IPS-18a (cell line): Measurements from ENCODE around the gene ROBO2.

ENCODE experiments used
- H3K27ac ChIP-seq: one replicate; pipeline ENCODE4 v1.5.1; 2013; ENCODE audit warnings: low read length
- H3K27me3 ChIP-seq: one replicate; pipeline ENCODE4 v1.6.1; 2013; ENCODE audit warnings: mild to moderate bottlenecking, low read length; ENCODE audit not compliant: control insufficient read depth, insufficient read depth
- H3K36me3 ChIP-seq: one replicate; pipeline ENCODE4 v1.6.1; 2013; ENCODE audit warnings: low read depth, low read length; ENCODE audit not compliant: control insufficient read depth
- H3K4me1 ChIP-seq: one replicate; pipeline ENCODE4 v1.6.1; 2013; ENCODE audit warnings: low read depth, low read length; ENCODE audit not compliant: control insufficient read depth
- H3K4me3 ChIP-seq: one replicate; pipeline ENCODE4 v1.5.1; 2013; ENCODE audit warnings: low read length
- H3K9ac ChIP-seq: one replicate; pipeline ENCODE4 v1.6.1; 2013; ENCODE audit warnings: mild to moderate bottlenecking, low read length, moderate library complexity
- H3K9me3 ChIP-seq: one replicate; pipeline ENCODE4 v1.6.1; 2013; ENCODE audit warnings: low read depth, low read length; ENCODE audit not compliant: control insufficient read depth

ROBO2 gene

DNA sequence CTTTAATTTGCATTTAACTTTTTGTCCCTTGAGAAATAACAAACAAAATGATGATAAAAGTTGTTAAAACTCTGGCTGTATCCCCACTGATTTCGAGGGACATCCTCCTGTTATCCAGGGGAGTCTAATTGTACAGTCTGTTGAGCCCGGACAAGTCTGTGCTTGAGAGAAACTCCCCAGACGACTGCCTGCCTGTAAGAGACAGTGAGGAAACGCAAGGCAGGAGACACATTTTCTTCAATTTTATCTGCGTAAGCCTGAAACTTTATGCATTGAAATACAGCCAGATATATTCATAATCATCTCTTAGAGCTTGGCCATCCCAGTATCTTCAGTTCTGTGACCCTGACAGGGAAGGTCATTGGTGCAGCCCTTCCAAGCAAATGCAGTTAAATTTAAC, 97.7 kb downstream of the ROBO2 start:
- no peak overlapping the region for H3K27ac ChIP-seq

GRCh38 chr3:77139624-77140023, 99.7 kb downstream of the ROBO2 start:
- no peak overlapping the region for H3K27ac ChIP-seq
- no peak overlapping the region for H3K4me3 ChIP-seq
- no peaks in the 10 kb centered on the region for H3K27me3 ChIP-seq
- H3K9me3 ChIP-seq: no peaks in the 10 kb centered on the region
- H3K4me1 ChIP-seq: peaks cover 2% of the 10 kb centered on the region
- H3K9ac ChIP-seq: no peak overlapping the region
- no peaks in the 10 kb centered on the region for H3K36me3 ChIP-seq

More for the DNA sequence above, 97.7 kb downstream of the ROBO2 start:
- Histone ChIP-seq H3K4me3 (no peak overlapping the region), H3K4me1 (no peaks in the 10 kb centered on the region), H3K27me3 (no peaks in the 10 kb centered on the region), H3K9me3 (no peaks in the 10 kb centered on the region), H3K36me3 (no peaks in the 10 kb centered on the region), H3K9ac (no peak overlapping the region)

DNA sequence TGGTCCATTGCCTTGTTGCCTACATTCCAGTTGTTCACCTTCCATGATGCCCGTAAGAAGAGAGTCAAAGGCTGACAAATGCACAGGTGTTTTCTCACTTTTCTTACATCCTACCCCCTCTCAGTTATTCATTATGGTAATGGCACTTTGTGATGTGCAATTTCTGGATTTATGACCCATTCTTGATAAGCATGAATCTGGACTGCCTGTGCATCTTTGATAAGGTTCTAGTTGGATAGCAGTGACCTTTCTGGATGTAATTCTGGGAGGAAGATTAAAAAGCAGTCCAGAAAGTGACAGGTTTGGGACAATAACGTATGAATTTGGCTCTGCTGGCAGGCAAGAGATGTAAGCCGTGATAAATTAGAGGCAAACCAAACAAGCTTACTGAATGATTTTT, 101.5 kb downstream of the ROBO2 start:
- Histone ChIP-seq H3K9me3 (no peaks in the 10 kb centered on the region), H3K9ac (no peak overlapping the region), H3K4me1 (peaks cover 12% of the 10 kb centered on the region), H3K27ac (no peak overlapping the region), H3K4me3 (no peak overlapping the region), H3K27me3 (no peaks in the 10 kb centered on the region), H3K36me3 (no peaks in the 10 kb centered on the region)

- H3K4me1 ChIP-seq: peaks cover 22% of the 10 kb centered on the region
- no peaks in the 10 kb centered on the region for H3K36me3 ChIP-seq
- H3K27me3 ChIP-seq: no peaks in the 10 kb centered on the region
- H3K9ac ChIP-seq: no peak overlapping the region
- H3K27ac ChIP-seq: no peak overlapping the region
- no peaks in the 10 kb centered on the region for H3K9me3 ChIP-seq
- H3K4me3 ChIP-seq: no peak overlapping the region
Measured at GRCh38 chr3:77142578-77142977, 102.7 kb downstream of the ROBO2 start.

GRCh38 chr3:77146004-77146403, 106.1 kb downstream of the ROBO2 start:
- no peaks in the 10 kb centered on the region for H3K9me3 ChIP-seq
- H3K4me3 ChIP-seq: no peak overlapping the region
- no peaks in the 10 kb centered on the region for H3K27me3 ChIP-seq
- H3K4me1 ChIP-seq: peaks cover 43% of the 10 kb centered on the region
- H3K9ac ChIP-seq: no peak overlapping the region
- no peak overlapping the region for H3K27ac ChIP-seq
- no peaks in the 10 kb centered on the region for H3K36me3 ChIP-seq

DNA sequence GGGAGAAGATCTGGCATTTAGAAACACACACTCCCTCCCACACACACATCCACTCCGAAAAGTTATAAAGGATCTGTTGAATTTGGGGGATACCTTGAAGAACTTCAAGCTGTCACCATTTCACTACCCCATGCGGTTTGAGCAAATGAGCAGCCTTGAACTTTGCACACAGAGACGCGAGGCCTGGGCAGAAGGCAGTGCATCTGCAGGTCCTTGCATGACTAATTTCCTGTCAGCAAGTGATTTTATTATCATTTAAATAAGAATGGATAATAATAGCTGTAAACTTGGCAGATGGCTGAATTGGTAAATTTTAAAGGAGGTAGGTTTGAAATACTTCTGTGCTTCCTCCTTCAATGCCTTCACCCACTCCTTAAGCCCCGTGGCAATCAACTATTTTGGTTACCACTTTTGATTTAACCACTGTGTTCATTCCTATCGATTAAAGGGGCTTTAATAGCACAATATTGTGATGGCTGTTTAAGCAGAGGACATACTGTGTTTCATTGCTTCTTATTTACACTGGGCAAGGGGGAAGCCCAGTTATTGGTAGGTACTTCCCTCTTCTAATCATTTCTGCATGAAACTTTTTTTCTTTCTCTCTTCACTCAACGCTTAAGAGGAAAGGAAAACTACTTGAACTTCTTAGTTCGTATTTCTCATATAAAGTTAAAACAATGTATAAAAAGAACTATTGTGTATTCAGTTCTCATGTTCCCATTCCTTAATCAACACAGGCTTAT, 108.1 kb downstream of the ROBO2 start:
- Histone ChIP-seq H3K9ac (no peak overlapping the region), H3K27ac (no peak overlapping the region), H3K9me3 (no peaks in the 10 kb centered on the region), H3K4me1 (peaks cover 40% of the 10 kb centered on the region), H3K36me3 (no peaks in the 10 kb centered on the region), H3K27me3 (no peaks in the 10 kb centered on the region), H3K4me3 (peak overlapping the region; percentile 22)

DNA sequence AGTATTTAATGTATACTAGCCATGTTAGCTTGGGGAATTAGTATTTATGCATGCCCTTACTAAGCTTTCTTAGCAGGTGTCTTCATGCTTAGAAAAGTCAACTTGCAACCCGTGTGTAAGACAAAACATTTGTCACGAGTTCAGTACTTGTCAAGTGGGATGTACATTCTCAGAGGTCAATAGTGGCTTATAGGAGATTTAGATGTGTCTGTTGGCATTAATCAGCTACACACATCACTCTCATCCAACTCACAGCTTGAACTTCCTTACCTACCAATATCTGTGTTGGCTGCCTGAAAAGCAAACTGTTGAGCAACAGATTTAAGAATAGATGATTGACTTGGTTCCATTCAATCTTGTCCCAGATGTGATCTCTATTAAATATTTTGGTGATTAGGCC, 109.5 kb downstream of the ROBO2 start:
- no peaks in the 10 kb centered on the region for H3K9me3 ChIP-seq
- no peaks in the 10 kb centered on the region for H3K36me3 ChIP-seq
- no peak overlapping the region for H3K4me3 ChIP-seq
- no peaks in the 10 kb centered on the region for H3K27me3 ChIP-seq
- peaks cover 40% of the 10 kb centered on the region for H3K4me1 ChIP-seq
- H3K27ac ChIP-seq: no peak overlapping the region
- no peak overlapping the region for H3K9ac ChIP-seq

DNA sequence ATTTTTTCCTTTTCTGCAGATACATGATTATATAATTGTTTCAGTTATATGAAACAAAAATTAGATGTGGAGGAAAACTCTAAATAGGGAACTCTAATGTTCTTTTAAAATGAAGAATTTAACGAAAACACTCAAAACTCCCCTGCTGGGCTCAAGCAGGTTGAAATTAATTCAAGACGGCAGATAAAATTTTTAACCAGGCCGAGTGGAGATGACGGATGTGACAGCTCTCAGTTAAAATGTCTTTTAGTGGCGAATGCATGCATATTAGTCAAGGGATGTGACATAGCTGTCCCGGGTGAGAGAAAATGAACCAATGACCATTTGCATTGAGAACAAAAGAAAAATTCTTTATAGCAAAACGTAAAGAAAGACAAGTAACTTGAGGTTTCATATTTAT, 110.1 kb downstream of the ROBO2 start:
- Histone ChIP-seq H3K4me1 (peaks cover 40% of the 10 kb centered on the region), H3K9ac (no peak overlapping the region), H3K27ac (no peak overlapping the region), H3K36me3 (no peaks in the 10 kb centered on the region), H3K9me3 (no peaks in the 10 kb centered on the region), H3K4me3 (no peak overlapping the region), H3K27me3 (no peaks in the 10 kb centered on the region)

- Histone ChIP-seq H3K36me3 (no peaks in the 10 kb centered on the region), H3K4me3 (no peak overlapping the region), H3K27ac (no peak overlapping the region), H3K9me3 (no peaks in the 10 kb centered on the region), H3K4me1 (peaks cover 36% of the 10 kb centered on the region), H3K9ac (no peak overlapping the region), H3K27me3 (no peaks in the 10 kb centered on the region)
Measured at GRCh38 chr3:77150759-77151158, 110.9 kb downstream of the ROBO2 start.

DNA sequence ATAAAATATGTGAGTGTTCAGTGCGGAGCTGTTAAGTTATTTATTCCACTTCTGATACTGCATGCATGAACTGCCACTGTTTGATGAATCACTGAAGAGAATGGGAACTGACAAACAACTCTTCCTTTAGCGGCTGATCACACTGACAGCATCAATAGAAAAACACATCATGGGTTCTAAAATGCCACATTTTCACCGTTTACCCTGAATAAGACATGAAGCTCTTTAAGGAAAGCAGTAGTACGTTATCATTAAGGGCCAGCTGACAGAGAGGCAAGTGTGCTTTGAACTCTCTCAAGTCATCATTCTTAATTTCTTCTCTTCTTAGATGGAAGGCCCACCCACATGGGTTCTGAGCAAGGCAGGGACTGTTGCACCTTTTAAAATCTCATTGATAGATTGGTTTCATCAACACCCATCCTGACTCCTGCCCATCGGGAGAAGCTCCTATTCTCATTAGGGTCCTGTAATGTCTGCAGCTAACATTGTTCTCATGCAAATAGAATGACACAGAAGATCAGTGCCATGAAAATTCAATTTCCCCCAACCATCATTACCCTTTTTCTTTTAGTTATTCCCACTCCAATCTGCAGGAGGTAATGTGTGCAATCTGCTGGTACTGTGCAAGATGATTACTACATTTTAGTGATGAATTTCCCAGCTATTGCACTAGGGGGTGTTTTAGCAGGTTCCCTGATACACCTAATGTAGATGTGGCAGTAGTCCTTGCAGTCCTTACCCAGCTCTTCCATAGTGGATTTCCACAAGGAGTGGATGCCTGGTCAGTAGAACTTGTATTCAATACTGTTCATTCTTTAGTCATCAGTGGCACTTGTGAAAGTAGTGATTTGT, 119.1 kb downstream of the ROBO2 start:
- Histone ChIP-seq H3K4me1 (no peaks in the 10 kb centered on the region), H3K27ac (no peak overlapping the region), H3K4me3 (no peak overlapping the region), H3K9ac (no peak overlapping the region), H3K27me3 (no peaks in the 10 kb centered on the region), H3K36me3 (no peaks in the 10 kb centered on the region), H3K9me3 (no peaks in the 10 kb centered on the region)

DNA sequence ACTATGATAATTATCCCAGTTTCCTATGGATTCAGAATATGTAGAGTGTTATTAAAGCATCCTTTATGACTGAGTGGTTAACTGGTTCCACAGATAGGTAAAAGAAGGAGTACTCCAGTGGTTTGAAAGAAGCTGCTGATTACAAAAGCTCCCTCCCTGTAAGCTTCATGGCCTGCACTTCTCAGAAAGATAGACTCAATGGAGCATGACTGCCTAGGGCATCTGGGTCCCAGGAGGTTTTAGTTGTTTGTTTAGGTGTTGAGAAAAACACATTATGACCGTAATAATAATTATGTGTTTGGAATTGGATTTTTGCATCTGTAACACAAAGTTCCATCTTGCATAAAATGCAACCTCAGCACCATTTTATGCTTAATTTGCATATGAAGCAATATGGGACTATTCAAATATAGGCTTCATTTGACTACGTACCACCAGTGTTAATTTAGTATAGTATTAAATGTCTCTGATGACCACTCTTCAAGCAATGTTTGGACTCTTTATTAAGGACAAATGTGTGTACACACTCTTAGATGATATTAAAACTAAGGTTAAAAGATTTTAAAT, 121.1 kb downstream of the ROBO2 start:
- no peaks in the 10 kb centered on the region for H3K27me3 ChIP-seq
- no peak overlapping the region for H3K27ac ChIP-seq
- H3K36me3 ChIP-seq: no peaks in the 10 kb centered on the region
- H3K9me3 ChIP-seq: no peaks in the 10 kb centered on the region
- no peak overlapping the region for H3K4me3 ChIP-seq
- H3K4me1 ChIP-seq: no peaks in the 10 kb centered on the region
- H3K9ac ChIP-seq: no peak overlapping the region
